GM23248 (cell line): ENCODE measurements around the gene HNF4A. TPM values are rescaled to one million over a fixed set of nuclear protein-coding genes. Genes with fewer than 3 reads are reported as not detected.
A peak's percentile ranks its signal among the peaks of the same experiment; 100 is the strongest.
"Not testable (repeated sequence)": the region's sequence is repeated elsewhere in the genome, so short reads cannot be mapped to it uniquely, and the experiment has no call there.

Experiments used
- DNase-seq: peaks from one replicate; pipeline ENCODE4 v3.0.0-alpha.2; 2015
- H2AFZ ChIP-seq: fragments of 200-600 bp; sonication (generic); 2 replicates; pipeline ENCODE4 v1.6.1; 2016; ENCODE audit warnings: antibody characterized with exemption
- H3F3A ChIP-seq: fragments of 200-600 bp; sonication (generic); 2 replicates; pipeline ENCODE4 v1.6.1; 2016; ENCODE audit warnings: mild to moderate bottlenecking, antibody characterized with exemption, mixed run types; ENCODE audit not compliant: insufficient read depth
- H3K27ac ChIP-seq: fragments of 200-600 bp; sonication (generic); 2 replicates; pipeline ENCODE4 v1.5.1; 2016; ENCODE audit warnings: mild to moderate bottlenecking
- H3K27me3 ChIP-seq: fragments of 200-600 bp; sonication (generic); replicated peaks from 2 replicates; pipeline ENCODE4 v1.6.1; 2016; ENCODE audit warnings: mild to moderate bottlenecking; ENCODE audit not compliant: insufficient read depth
- H3K36me3 ChIP-seq: fragments of 200-600 bp; sonication (generic); 2 replicates; pipeline ENCODE4 v1.6.1; 2016; ENCODE audit warnings: low read depth, mild to moderate bottlenecking
- H3K4me1 ChIP-seq: fragments of 200-600 bp; sonication (generic); 2 replicates; pipeline ENCODE4 v1.6.1; 2016; ENCODE audit warnings: mild to moderate bottlenecking; ENCODE audit not compliant: insufficient read depth
- H3K4me2 ChIP-seq: fragments of 200-600 bp; sonication (generic); one replicate; pipeline ENCODE4 v1.6.1; 2016; ENCODE audit warnings: mild to moderate bottlenecking; ENCODE audit not compliant: unreplicated experiment
- H3K4me3 ChIP-seq: fragments of 200-600 bp; sonication (generic); 2 replicates; pipeline ENCODE4 v1.5.1; 2016; ENCODE audit warnings: mild to moderate bottlenecking
- H3K79me2 ChIP-seq: fragments of 200-600 bp; sonication (generic); 2 replicates; pipeline ENCODE4 v1.6.1; 2016; ENCODE audit warnings: mild to moderate bottlenecking; ENCODE audit not compliant: insufficient read depth
- H3K9ac ChIP-seq: fragments of 200-600 bp; sonication (generic); 2 replicates; pipeline ENCODE4 v1.6.1; 2016; ENCODE audit warnings: mild to moderate bottlenecking
- H3K9me2 ChIP-seq: fragments of 200-600 bp; sonication (generic); 2 replicates; pipeline ENCODE4 v1.6.1; 2016; ENCODE audit warnings: mixed run types, mild to moderate bottlenecking, moderate library complexity; ENCODE audit not compliant: insufficient read depth
- H3K9me3 ChIP-seq: fragments of 200-600 bp; sonication (generic); one replicate; pipeline ENCODE4 v1.6.1; 2017; ENCODE audit warnings: low read depth
- H4K20me1 ChIP-seq: fragments of 200-600 bp; sonication (generic); 2 replicates; pipeline ENCODE4 v1.6.0; 2016; ENCODE audit not compliant: insufficient read depth
- EZH2 ChIP-seq: fragments of 200-600 bp; sonication (generic); IDR thresholded peaks from 2 replicates; pipeline ENCODE4 v1.6.1; 2018; ENCODE audit warnings: antibody characterized with exemption, mild to moderate bottlenecking; ENCODE audit not compliant: insufficient read depth, poor library complexity, severe bottlenecking
- EZH2phosphoT487 ChIP-seq: fragments of 200-600 bp; sonication (generic); IDR thresholded peaks from 2 replicates; pipeline ENCODE4 v1.6.1; 2018; ENCODE audit warnings: antibody characterized with exemption, moderate library complexity, mild to moderate bottlenecking, low read depth; ENCODE audit not compliant: insufficient read depth
- WGBS, 2 experiments: methylation state at CpG; one replicate each; pipeline ENCODE4 v1.1.6; 2015 to 2017; ENCODE audit warnings: low lambda C conversion rate in 2 of 2, low coverage in 1 of 2; ENCODE audit errors: missing lambda C conversion rate in 2 of 2; 5-methylcytosine and 5-hydroxymethylcytosine counted together
- in situ Hi-C: fragments of 300-500 bp; cut with MboI; formaldehyde crosslinking; loops from 2 replicates; pipeline ENCODE4 v1.15.0; 2020
- polyA plus RNA-seq: library from polyadenylated mRNA; unstranded; fragments of >200 nt; fragmentation: Nextera tagmentation; extraction: Ambion mirVana; gene quantifications from 2 replicates; pipeline ENCODE4 v1.2.1, GENCODE V29; 2016
- total RNA-seq: library from RNA; depleted of rRNA; stranded (reverse); fragments of >200 nt; shearing (Covaris generic); gene quantifications from 2 replicates; pipeline ENCODE4 v1.2.3, GENCODE V29; 2014

The HNF4A gene
- total and polyA plus RNA-seq, 2 experiments from 2014 or later: not detected

GRCh38 chr20:44326391-44327159, 28.9 kb upstream of the HNF4A start:
- H3K36me3 ChIP-seq: no peaks in the 10 kb centered on the region
- H3K4me2 ChIP-seq: peak overlapping the region; percentile 66
- H3K9me3 ChIP-seq: no peaks in the 10 kb centered on the region
- H3K4me1 ChIP-seq: no peaks in the 10 kb centered on the region
- peak overlapping the region; percentile 81 for H2AFZ ChIP-seq
- peak; percentile 21 for DNase-seq
- H3K27me3 ChIP-seq: no peaks in the 10 kb centered on the region
- H3F3A ChIP-seq: no peaks in the 10 kb centered on the region
- no peak overlapping the region; the same call in 1 of the 2 replicates for H3K9ac ChIP-seq
- in situ Hi-C loops: no loop called here
- no peak for TF ChIP-seq EZH2
- no peak for TF ChIP-seq EZH2phosphoT487
- H3K9me2 ChIP-seq: no peaks in the 10 kb centered on the region
- no peaks in the 10 kb centered on the region for H4K20me1 ChIP-seq
- WGBS, 2 experiments: 13 to 15% methylated on average over 27 to 45 of the region's 50 CpGs
- H3K79me2 ChIP-seq: no peaks in the 10 kb centered on the region
- no peak overlapping the region for H3K27ac ChIP-seq
- peak overlapping the region; percentile 61 for H3K4me3 ChIP-seq

- H3K4me2 ChIP-seq, H3K4me3 ChIP-seq, H3F3A ChIP-seq, H3K9ac ChIP-seq, H3K27me3 ChIP-seq, H4K20me1 ChIP-seq, DNase-seq, H2AFZ ChIP-seq, H3K9me2 ChIP-seq, H3K9me3 ChIP-seq, H3K27ac ChIP-seq, H3K36me3 ChIP-seq, H3K79me2 ChIP-seq, in situ Hi-C loops, H3K4me1 ChIP-seq: not testable (repeated sequence)
- 74 to 84% methylated on average over 7 of the region's 7 CpGs for WGBS, 2 experiments
Observed at GRCh38 chr20:44327748-44328147, 27.8 kb upstream of the HNF4A start.

- H3K79me2 ChIP-seq: no peaks in the 10 kb centered on the region
- no peaks in the 10 kb centered on the region for H3K36me3 ChIP-seq
- no peak overlapping the region for H3K9ac ChIP-seq
- no peaks in the 10 kb centered on the region for H3K9me3 ChIP-seq
- no peaks in the 10 kb centered on the region for H4K20me1 ChIP-seq
- H3K4me2 ChIP-seq: no peak overlapping the region
- DNase-seq: no peak
- H3K4me1 ChIP-seq: no peaks in the 10 kb centered on the region
- H3K4me3 ChIP-seq: no peak overlapping the region
- in situ Hi-C loops: no loop called here
- no peaks in the 10 kb centered on the region for H3F3A ChIP-seq
- H2AFZ ChIP-seq: no peak overlapping the region
- no peak overlapping the region for H3K27ac ChIP-seq
- H3K27me3 ChIP-seq: no peaks in the 10 kb centered on the region
- H3K9me2 ChIP-seq: no peaks in the 10 kb centered on the region
- 60 to 62% methylated on average over 4 of the region's 4 CpGs for WGBS, 2 experiments
- TF ChIP-seq EZH2: no peak
- no peak for TF ChIP-seq EZH2phosphoT487
Observed at GRCh38 chr20:44328428-44328827, 27.1 kb upstream of the HNF4A start.

DNA sequence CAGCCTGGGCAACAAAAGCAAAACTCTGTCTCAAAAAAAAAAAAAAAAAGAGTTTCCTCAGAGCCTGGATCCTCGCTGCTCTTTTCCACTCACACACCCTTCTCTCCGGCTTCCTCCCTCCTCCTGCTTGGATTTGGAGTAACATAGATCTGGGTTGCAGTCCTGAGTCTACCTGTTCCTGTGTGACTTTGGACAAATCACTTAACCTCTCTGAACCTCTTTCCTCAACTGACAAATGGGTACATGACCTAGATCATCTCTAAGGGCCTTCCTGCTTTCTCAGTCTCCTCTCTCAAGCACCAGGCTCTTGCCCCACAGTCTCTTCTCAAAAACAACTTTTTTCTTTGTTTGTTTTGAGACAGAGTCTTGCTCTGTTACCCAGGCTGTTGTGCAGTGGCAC, 24.3 kb upstream of the HNF4A start:
- no peak overlapping the region for H3K4me3 ChIP-seq
- in situ Hi-C loops: no loop called here
- no peaks in the 10 kb centered on the region for H3K9me3 ChIP-seq
- H3K27ac ChIP-seq: no peak overlapping the region
- H3K4me1 ChIP-seq: no peaks in the 10 kb centered on the region
- no peaks in the 10 kb centered on the region for H3K36me3 ChIP-seq
- H3K9me2 ChIP-seq: no peaks in the 10 kb centered on the region
- no peak overlapping the region for H3K4me2 ChIP-seq
- DNase-seq: no peak
- peaks cover 27% of the 10 kb centered on the region for H3K27me3 ChIP-seq
- no peaks in the 10 kb centered on the region for H4K20me1 ChIP-seq
- 53 to 73% methylated on average over 2 of the region's 2 CpGs for WGBS, 2 experiments
- no peak for TF ChIP-seq EZH2phosphoT487
- no peak for TF ChIP-seq EZH2
- no peaks in the 10 kb centered on the region for H3F3A ChIP-seq
- no peaks in the 10 kb centered on the region for H3K79me2 ChIP-seq
- no peak overlapping the region for H3K9ac ChIP-seq
- no peak overlapping the region for H2AFZ ChIP-seq
